GM18519 (cell line): ENCODE measurements around the gene RNASE2.
"Not testable (repeated sequence)": the region's sequence is repeated elsewhere in the genome, so short reads cannot be mapped to it uniquely, and the experiment has no call there.

ENCODE experiments used
- ATAC-seq: cut with Tn5 transposase; IDR thresholded peaks from one replicate; pipeline ENCODE4 v1.9.1; 2021; ENCODE audit warnings: mild to moderate bottlenecking, moderate library complexity; ENCODE audit not compliant: unreplicated experiment, low FRiP score

The RNASE2 gene

GRCh38 chr14:20980906-20981305 lies 25.6 kb downstream of the RNASE2 start:
- ATAC-seq, result no peak

- ATAC-seq, result no peak
Observed at GRCh38 chr14:20982646-20983369, 27.5 kb downstream of the RNASE2 start.

GRCh38 chr14:20985650-20986049 lies 30.4 kb downstream of the RNASE2 start:
- ATAC-seq, result not testable (repeated sequence)

- no peak for ATAC-seq
Observed at GRCh38 chr14:20986811-20987210, 31.5 kb downstream of the RNASE2 start.

- ATAC-seq, result no peak
Observed at GRCh38 chr14:20988717-20989470, 33.6 kb downstream of the RNASE2 start.

GRCh38 chr14:20989471-20989786 lies 34.1 kb downstream of the RNASE2 start:
- no peak for ATAC-seq

GRCh38 chr14:20989787-20990600 lies 34.7 kb downstream of the RNASE2 start, which contains the start of gene METTL17:
TSS of gene METTL17 (plus strand) at chr14:20989980. CDS start at chr14:20990003, 23 bp downstream.
- ATAC-seq, result peak; percentile 90

GRCh38 chr14:20996521-20996920 lies 41.2 kb downstream of the RNASE2 start:
- ATAC-seq, result no peak

GRCh38 chr14:20997115-20997514 lies 41.8 kb downstream of the RNASE2 start:
- ATAC-seq, result no peak

- ATAC-seq, result no peak
Observed at GRCh38 chr14:20997564-20997963, 42.3 kb downstream of the RNASE2 start.

- ATAC-seq, result no peak
Observed at GRCh38 chr14:20998139-20998538, 42.9 kb downstream of the RNASE2 start.

GRCh38 chr14:20998674-20999366 lies 43.5 kb downstream of the RNASE2 start, which contains the start of gene SLC39A2:
TSS of gene SLC39A2 (plus strand) at chr14:20999293. CDS start at chr14:20999447, 154 bp downstream.
- ATAC-seq, result no peak

GRCh38 chr14:20999591-20999990 lies 44.3 kb downstream of the RNASE2 start:
- no peak for ATAC-seq

- ATAC-seq, result no peak
Observed at GRCh38 chr14:21001218-21001617, 45.9 kb downstream of the RNASE2 start.

GRCh38 chr14:21003788-21004346 lies 48.6 kb downstream of the RNASE2 start:
- no peak for ATAC-seq
